Right cardiac atrium (tissue), 5 donors: ENCODE data around the gene TCN1. TPM values are rescaled to one million over a fixed set of nuclear protein-coding genes. Genes with fewer than 3 reads are reported as not detected.
"Not testable (repeated sequence)": the region's sequence is repeated elsewhere in the genome, so short reads cannot be mapped to it uniquely, and the experiment has no call there.

Experiments used
- ATAC-seq, 2 donors: fragments of 200-7000 bp; cut with Tn5 transposase; one replicate each; pipeline versions ENCODE4 v1.8.0 to v1.9.1; 2020; ENCODE audit warnings: moderate library complexity in 2 of 2, mild to moderate bottlenecking in 1 of 2
- DNase-seq, 3 donors: peaks; one replicate each; pipeline ENCODE4 v3.0.0-alpha.2; 2020
- H3K27ac ChIP-seq: one replicate; pipeline ENCODE4 v1.5.1; 2013; ENCODE audit warnings: mild to moderate bottlenecking, low read length, control low read depth, moderate library complexity
- H3K27me3 ChIP-seq: one replicate; pipeline ENCODE4 v1.6.1; 2013; ENCODE audit not compliant: control insufficient read depth, insufficient read depth
- H3K4me1 ChIP-seq: one replicate; pipeline ENCODE4 v1.6.1; 2013; ENCODE audit warnings: low read length; ENCODE audit not compliant: control insufficient read depth, insufficient read depth
- H3K4me3 ChIP-seq: one replicate; pipeline ENCODE4 v1.5.1; 2013; ENCODE audit warnings: low read length, control low read depth
- H3K9me3 ChIP-seq: one replicate; pipeline ENCODE4 v1.6.1; 2013; ENCODE audit warnings: low read length; ENCODE audit not compliant: control insufficient read depth
- WGBS: extraction: QIAGEN DNeasy Blood & Tissue Kit; methylation state at CpG from one replicate; pipeline ENCODE4 v1.1.7; 2013; 5-methylcytosine and 5-hydroxymethylcytosine counted together
- intact Hi-C, 4 donors: fragments of 100-400 bp; cut with DNase I; formaldehyde crosslinking; loops; one replicate each; pipeline versions ENCODE4 v1.11.0 to v1.14.0; 2022 to 2023
- polyA plus RNA-seq: library from polyadenylated mRNA; stranded (reverse); fragments of 200-250 nt; gene quantifications from one replicate; pipeline ENCODE4 v1.2.3, GENCODE V29; 2013
- total RNA-seq, 4 donors: library from RNA; stranded (reverse); fragmentation: NEBNext Ultra II Directional; extraction: Animal tissue kit (Norgen Biotek cat#: 25700); gene quantifications; one replicate each; pipeline ENCODE4 v1.2.1, GENCODE V29; 2021
- donor health status: healthy with polysubstance abuse.
- donor health status: DM: no; HTN: yes; CAD: no.
- donor health status: DM: no; HTN: no; CAD: no.
- donor health status: DM: no; HTN: yes; CAD: no; lungs with severe emphysema.
- donor health status: DM: yes; HTN: yes; CAD: no.

The TCN1 gene
- total and polyA plus RNA-seq, 5 donors: not detected

- intact Hi-C loops: loop anchor here in 1 of 4 donors (10.0 kb wide), 1 partner anchor 355 kb away; no protein-coding TSS in a partner anchor
- H3K27me3 ChIP-seq: no peaks in the 10 kb centered on the region
Measured at GRCh38 chr11:59839615-59840014, 26.7 kb downstream of the TCN1 start.

GRCh38 chr11:59833602-59834001 is 32.7 kb downstream of the TCN1 start:
- no peaks in the 10 kb centered on the region for H3K9me3 ChIP-seq
- no peak for DNase-seq
- H3K4me3 ChIP-seq: no peak overlapping the region
- H3K27ac ChIP-seq: no peak overlapping the region
- intact Hi-C loops: loop anchor here in 1 of 4 donors (10.0 kb wide), 1 partner anchor 361 kb away; no protein-coding TSS in a partner anchor
- no peaks in the 10 kb centered on the region for H3K4me1 ChIP-seq
- ATAC-seq: no peak
- WGBS: 72% methylated on average over 2 of the region's 2 CpGs
- no peaks in the 10 kb centered on the region for H3K27me3 ChIP-seq

More at GRCh38 chr11:59839615-59840014, 26.7 kb downstream of the TCN1 start:
- DNase-seq: no peak
- H3K9me3 ChIP-seq: no peaks in the 10 kb centered on the region
- H3K4me1 ChIP-seq: no peaks in the 10 kb centered on the region
- no peak for ATAC-seq
- H3K27ac ChIP-seq: no peak overlapping the region
- no peak overlapping the region for H3K4me3 ChIP-seq

DNA sequence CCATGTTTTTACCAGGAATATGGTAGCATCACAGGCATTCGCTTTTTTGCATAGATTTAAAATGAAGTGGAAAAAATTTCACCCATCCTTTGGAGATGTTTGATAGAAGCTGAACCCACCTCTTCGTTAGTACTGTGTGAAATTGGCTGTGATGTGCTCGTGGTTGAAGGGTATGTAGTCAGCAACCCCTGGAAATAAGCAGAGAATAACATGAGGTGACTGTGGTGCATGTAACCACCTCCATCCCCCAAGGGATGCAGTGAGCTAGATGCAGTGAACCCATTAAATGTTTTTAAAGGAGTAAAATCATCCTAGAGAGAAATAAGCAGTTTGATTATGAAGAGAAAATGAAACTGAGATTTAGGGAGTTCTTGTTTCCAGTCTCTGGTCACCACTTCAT is 36.9 kb downstream of the TCN1 start:
- no peak overlapping the region for H3K27ac ChIP-seq
- H3K4me1 ChIP-seq: no peaks in the 10 kb centered on the region
- ATAC-seq (no peak), DNase-seq (no peak)
- H3K4me3 ChIP-seq: no peak overlapping the region
- intact Hi-C loops: loop anchor here in 1 of 4 donors (10.0 kb wide), 1 partner anchor 305 kb away; no protein-coding TSS in a partner anchor
- no peaks in the 10 kb centered on the region for H3K9me3 ChIP-seq
- H3K27me3 ChIP-seq: no peaks in the 10 kb centered on the region
- 86% methylated on average over 3 of the region's 3 CpGs for WGBS

- peak; percentile 87 to 91 for ATAC-seq
- Histone ChIP-seq H3K27ac (no peak overlapping the region), H3K27me3 (no peaks in the 10 kb centered on the region), H3K9me3 (no peaks in the 10 kb centered on the region), H3K4me1 (no peaks in the 10 kb centered on the region), H3K4me3 (no peak overlapping the region)
- 3% methylated on average over 9 of the region's 9 CpGs for WGBS
- intact Hi-C loops: loop anchor here (5.0 to 10.0 kb wide), 3 partner anchors 304 to 312 kb away; no protein-coding TSS in a partner anchor
- peak in 1 of 3 donors; percentile 34 for DNase-seq
Measured at GRCh38 chr11:59822989-59823566, 43.2 kb downstream of the TCN1 start.

DNA sequence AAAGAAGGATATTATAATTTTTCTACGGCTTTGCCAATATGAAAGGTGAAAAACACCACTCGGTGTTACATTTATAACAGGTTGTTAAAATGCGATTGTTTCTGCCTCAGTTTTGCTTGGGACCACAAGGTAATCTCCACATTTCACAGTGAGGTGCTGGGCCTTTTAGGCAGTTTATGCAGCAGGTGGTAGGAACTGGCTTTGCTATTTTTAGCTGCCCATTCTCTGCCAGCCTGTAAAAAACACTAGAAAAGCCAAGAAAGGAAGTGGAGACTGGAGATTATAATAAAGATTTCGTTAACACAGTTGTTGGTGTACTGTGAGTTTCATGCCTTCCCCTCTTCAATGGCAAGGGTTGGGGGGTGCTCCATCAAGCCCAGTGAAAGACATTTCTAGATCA is 47.7 kb downstream of the TCN1 start:
- H3K4me1 ChIP-seq: no peaks in the 10 kb centered on the region
- no peak for ATAC-seq
- WGBS: 74% methylated on average over 4 of the region's 4 CpGs
- no peak for DNase-seq
- intact Hi-C loops: no loop called here
- no peak overlapping the region for H3K27ac ChIP-seq
- H3K9me3 ChIP-seq: no peaks in the 10 kb centered on the region
- no peaks in the 10 kb centered on the region for H3K27me3 ChIP-seq
- H3K4me3 ChIP-seq: no peak overlapping the region

- intact Hi-C loops, DNase-seq, ATAC-seq, H3K4me1 ChIP-seq, H3K27ac ChIP-seq, H3K9me3 ChIP-seq, H3K4me3 ChIP-seq, H3K27me3 ChIP-seq: not testable (repeated sequence)
- 57% methylated on average over 1 of the region's 1 CpG for WGBS
Measured at GRCh38 chr11:59816434-59816833, 49.9 kb downstream of the TCN1 start.

- H3K9me3 ChIP-seq: no peaks in the 10 kb centered on the region
- DNase-seq (no peak), ATAC-seq (no peak)
- no peaks in the 10 kb centered on the region for H3K4me1 ChIP-seq
- WGBS: 83% methylated on average over 1 of the region's 1 CpG
- no peak overlapping the region for H3K27ac ChIP-seq
- H3K27me3 ChIP-seq: no peaks in the 10 kb centered on the region
- no peak overlapping the region for H3K4me3 ChIP-seq
- intact Hi-C loops: no loop called here
Measured at GRCh38 chr11:59815754-59816153, 50.5 kb downstream of the TCN1 start.

DNA sequence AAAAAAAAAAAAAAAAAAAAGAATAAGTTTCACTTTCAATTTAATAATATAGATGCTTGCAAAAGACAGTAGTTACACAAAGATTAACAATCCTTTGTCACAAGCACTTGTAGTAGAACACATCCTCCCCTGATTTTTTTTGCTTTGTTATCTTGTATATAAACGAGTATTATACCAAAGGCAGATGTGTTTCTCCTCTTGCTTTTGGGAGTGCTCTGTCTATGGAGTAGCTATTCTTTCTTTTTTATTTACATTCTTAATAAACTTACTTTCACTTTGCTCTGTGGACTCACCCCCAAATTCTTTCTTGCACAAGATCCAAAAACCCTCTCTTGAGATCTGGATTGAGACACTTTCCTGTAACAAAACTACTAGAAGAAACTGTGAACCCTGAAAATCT is 52.3 kb downstream of the TCN1 start:
- ATAC-seq (no peak), DNase-seq (no peak)
- no peak overlapping the region for H3K27ac ChIP-seq
- intact Hi-C loops: no loop called here
- no peaks in the 10 kb centered on the region for H3K9me3 ChIP-seq
- no peaks in the 10 kb centered on the region for H3K27me3 ChIP-seq
- WGBS: 41% methylated on average over 1 of the region's 1 CpG
- peaks cover 2% of the 10 kb centered on the region for H3K4me1 ChIP-seq
- no peak overlapping the region for H3K4me3 ChIP-seq

DNA sequence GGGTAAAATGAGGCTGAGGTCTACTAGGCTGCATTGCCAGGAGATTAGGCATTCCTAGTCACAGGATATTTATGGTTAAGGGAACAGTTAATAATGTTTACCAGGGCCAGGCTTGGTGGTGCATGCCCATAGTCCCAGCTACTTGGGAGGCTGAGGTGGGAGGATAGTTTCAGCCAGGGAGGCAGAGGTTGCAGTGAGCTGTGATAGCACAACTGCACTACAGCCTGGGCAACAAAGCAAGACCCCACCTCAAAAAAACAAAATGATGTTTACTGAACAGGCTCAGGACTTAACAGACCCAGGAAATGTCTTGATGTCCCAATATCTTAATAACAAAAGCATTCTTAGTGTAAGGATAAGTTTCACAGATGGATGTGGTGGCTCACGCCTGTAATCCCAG is 52.9 kb downstream of the TCN1 start:
- intact Hi-C loops: no loop called here
- H3K27ac ChIP-seq: no peak overlapping the region
- peaks cover 2% of the 10 kb centered on the region for H3K4me1 ChIP-seq
- DNase-seq (no peak), ATAC-seq (no peak)
- no peak overlapping the region for H3K4me3 ChIP-seq
- no peaks in the 10 kb centered on the region for H3K9me3 ChIP-seq
- WGBS: 93% methylated on average over 1 of the region's 1 CpG
- H3K27me3 ChIP-seq: no peaks in the 10 kb centered on the region

GRCh38 chr11:59812220-59812619 is 54.1 kb downstream of the TCN1 start:
- Histone ChIP-seq H3K9me3 (no peaks in the 10 kb centered on the region), H3K27ac (no peak overlapping the region), H3K4me3 (no peak overlapping the region), H3K27me3 (no peaks in the 10 kb centered on the region), H3K4me1 (peaks cover 2% of the 10 kb centered on the region)
- ATAC-seq (no peak), DNase-seq (no peak)
- intact Hi-C loops: no loop called here
- WGBS: 91% methylated on average over 2 of the region's 2 CpGs

DNA sequence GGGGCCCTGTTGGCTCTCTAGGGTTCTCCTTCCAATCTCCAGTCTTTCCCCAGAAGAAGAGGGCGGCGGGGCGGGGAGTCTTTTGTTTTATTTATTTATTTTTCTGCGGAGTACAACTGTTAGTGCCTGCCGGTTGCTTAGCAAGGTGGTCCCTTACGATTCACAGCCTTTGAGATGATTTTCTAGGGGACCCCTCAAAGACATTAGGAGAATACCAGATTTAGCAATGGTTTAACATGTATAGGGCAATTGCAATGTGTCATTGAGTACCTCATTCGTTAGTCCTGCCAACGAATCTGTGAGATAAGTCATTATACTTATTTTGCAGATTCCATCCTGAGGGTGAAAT is 55.4 kb downstream of the TCN1 start:
- Histone ChIP-seq H3K27me3 (no peaks in the 10 kb centered on the region), H3K4me3 (peak overlapping the region; percentile 78), H3K4me1 (peaks cover 2% of the 10 kb centered on the region), H3K27ac (no peak overlapping the region), H3K9me3 (no peaks in the 10 kb centered on the region)
- ATAC-seq (no peak), DNase-seq (no peak)
- intact Hi-C loops: no loop called here
- WGBS: 14% methylated on average over 8 of the region's 8 CpGs
